ENCODE data around the gene KRTAP12-1. TPM values are rescaled to one million over a fixed set of nuclear protein-coding genes. Genes with fewer than 3 reads are reported as not detected.
"Not testable (repeated sequence)": the region's sequence is repeated elsewhere in the genome, so short reads cannot be mapped to it uniquely, and the experiment has no call there.

Gene KRTAP12-1
- total RNA-seq, 1 donor from 2014 or later = not detected

DNA sequence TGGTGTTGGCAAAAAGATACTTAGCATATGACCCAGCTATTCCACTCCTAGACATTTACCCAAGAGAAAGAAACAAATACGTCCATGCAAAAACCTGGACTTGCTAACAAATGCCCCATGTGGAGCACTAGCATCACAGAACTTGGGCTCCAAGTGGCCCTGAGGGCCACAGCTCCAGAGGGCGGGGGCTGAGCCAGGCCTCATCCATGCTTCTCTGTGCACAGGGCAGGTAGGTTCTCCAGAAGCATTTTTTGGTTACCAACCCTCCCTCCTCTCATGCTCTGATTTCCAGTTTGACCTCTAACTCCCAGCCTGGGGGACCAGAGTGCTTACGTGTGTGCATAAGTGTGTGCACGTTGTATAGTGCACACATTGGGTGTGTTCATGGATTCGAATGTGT, 17.3 kb downstream of the KRTAP12-1 start:
- peaks cover 12% of the 10 kb centered on the region for H3K9me3 Mint-ChIP-seq
- peaks cover 23% of the 10 kb centered on the region for H3K27me3 Mint-ChIP-seq (ENCODE audit: low read depth)
- DNase-seq (ENCODE audit: low spot score) = no peak
- peaks cover 2% of the 10 kb centered on the region for H3K4me1 Mint-ChIP-seq (ENCODE audit: low read depth)
- H3K36me3 Mint-ChIP-seq (ENCODE audit: low read depth) = no peaks in the 10 kb centered on the region
- H3K4me3 Mint-ChIP-seq (ENCODE audit: low read depth) = no peak overlapping the region
- no peak overlapping the region for H3K27ac Mint-ChIP-seq
- intact Hi-C loops (cut with micrococcal nuclease) = no loop called here

DNA sequence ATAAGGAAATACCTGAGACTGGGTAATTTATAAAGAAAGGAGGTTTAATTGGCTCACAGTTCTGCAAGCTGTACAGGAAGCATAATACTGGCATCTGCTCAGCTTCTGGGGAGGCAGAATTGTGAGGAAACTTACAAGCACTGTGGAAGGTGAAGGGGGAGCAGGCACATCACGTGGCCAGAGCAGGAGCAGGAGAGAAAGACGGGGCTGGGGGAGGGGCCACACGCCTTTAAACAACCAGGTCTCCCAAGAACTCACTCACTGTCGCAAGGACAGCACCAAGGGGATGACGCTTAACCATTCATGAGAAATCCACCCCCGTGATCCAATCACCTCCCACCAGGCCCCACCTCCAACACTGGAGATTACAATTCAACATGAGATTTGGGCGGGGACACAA, 20.4 kb downstream of the KRTAP12-1 start:
- peaks cover 29% of the 10 kb centered on the region for H3K4me1 Mint-ChIP-seq (ENCODE audit: low read depth)
- DNase-seq (ENCODE audit: low spot score); H3K27ac Mint-ChIP-seq; intact Hi-C loops (cut with micrococcal nuclease); H3K4me3 Mint-ChIP-seq (ENCODE audit: low read depth): not testable (repeated sequence)
- peaks cover 23% of the 10 kb centered on the region for H3K9me3 Mint-ChIP-seq
- H3K27me3 Mint-ChIP-seq (ENCODE audit: low read depth) = peaks cover 21% of the 10 kb centered on the region
- peaks cover 21% of the 10 kb centered on the region for H3K36me3 Mint-ChIP-seq (ENCODE audit: low read depth)

GRCh38 chr21:44658913-44659595, 22.9 kb downstream of the KRTAP12-1 start:
- H3K4me3 Mint-ChIP-seq (ENCODE audit: low read depth) = no peak overlapping the region
- peaks cover 18% of the 10 kb centered on the region for H3K27me3 Mint-ChIP-seq (ENCODE audit: low read depth)
- H3K4me1 Mint-ChIP-seq (ENCODE audit: low read depth) = peaks cover 35% of the 10 kb centered on the region
- peak overlapping the region; percentile 40 for H3K27ac Mint-ChIP-seq
- H3K36me3 Mint-ChIP-seq (ENCODE audit: low read depth) = peaks cover 28% of the 10 kb centered on the region
- H3K9me3 Mint-ChIP-seq = peaks cover 39% of the 10 kb centered on the region
- DNase-seq (ENCODE audit: low spot score) = no peak
- intact Hi-C loops (cut with micrococcal nuclease) = no loop called here

DNA sequence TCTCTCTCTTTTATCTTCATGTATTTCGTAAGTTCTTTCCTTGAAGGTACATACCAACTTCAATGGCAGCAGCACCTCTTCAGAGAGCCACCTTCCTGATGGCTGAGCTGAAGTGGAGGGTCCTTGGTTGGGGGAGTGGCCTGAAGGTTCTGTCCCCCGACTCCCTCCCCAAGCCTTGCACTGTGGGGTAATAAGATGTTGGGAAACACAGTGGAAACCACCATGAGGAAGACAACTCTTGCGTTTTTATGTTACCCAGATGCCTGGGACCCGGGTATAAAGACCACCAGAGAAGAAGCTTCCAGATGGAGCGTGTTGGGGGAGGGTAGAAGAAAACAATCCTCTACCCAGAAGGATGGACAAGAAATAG, 23.4 kb downstream of the KRTAP12-1 start:
- Mint-ChIP-seq H3K36me3 (ENCODE audit: low read depth) (peaks cover 33% of the 10 kb centered on the region), H3K4me3 (ENCODE audit: low read depth) (no peak overlapping the region), H3K27me3 (ENCODE audit: low read depth) (peaks cover 13% of the 10 kb centered on the region), H3K4me1 (ENCODE audit: low read depth) (peaks cover 40% of the 10 kb centered on the region), H3K27ac (peak overlapping the region; percentile 54), H3K9me3 (peaks cover 39% of the 10 kb centered on the region)
- intact Hi-C loops (cut with micrococcal nuclease) = no loop called here
- DNase-seq (ENCODE audit: low spot score) = no peak

DNA sequence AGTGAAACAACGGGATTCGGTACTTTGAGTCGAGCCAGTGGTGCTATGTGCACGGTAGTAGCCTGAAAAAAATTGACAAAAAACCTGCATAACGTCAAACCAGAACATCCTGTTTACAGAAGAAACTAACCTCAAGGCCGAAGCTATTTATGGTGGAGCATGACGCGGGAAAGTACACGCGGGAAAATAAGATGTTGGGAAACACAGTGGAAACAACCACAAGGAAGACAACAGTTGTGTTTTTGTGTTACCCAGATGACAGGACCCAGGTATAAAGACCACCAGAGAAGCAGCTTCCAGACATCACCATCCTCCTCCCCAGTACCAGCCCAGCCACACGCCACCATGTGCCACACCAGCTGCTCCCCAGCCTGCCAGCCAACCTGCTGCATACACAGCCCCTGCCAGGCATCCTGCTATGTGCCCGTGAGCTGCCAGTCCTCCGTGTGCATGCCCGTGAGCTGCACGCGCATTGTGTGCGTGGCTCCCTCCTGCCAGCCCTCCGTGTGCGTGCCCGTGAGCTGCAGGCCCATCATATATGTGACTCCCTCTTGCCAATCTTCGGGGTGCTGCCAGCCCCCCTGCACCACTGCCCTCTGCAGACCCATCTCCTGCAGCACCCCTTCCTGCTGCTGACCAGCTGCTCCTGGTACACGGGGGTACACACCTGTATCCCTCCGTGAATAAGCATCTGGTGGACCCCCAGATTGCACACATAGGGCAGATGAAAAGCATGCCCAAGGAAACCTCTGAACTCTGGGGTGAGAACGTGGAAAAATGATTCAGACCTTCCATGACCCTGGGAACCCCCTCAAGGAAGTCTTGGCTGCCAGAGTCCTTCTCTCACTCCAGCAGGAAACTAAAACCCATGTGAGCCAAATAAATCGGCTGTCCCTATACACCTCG, 24.1 kb downstream of the KRTAP12-1 start, which contains the start of gene KRTAP12-3:
Gene KRTAP12-3 (plus strand): TSS at position 298 of the 906 bp plus-strand sequence. CDS start 48 bp downstream, at position 346.
- H3K4me3 Mint-ChIP-seq (ENCODE audit: low read depth) = peak within 1 kb of the TSS; percentile 30
- H3K27ac Mint-ChIP-seq = peak within 1 kb of the TSS; percentile 54
- intact Hi-C loops (cut with micrococcal nuclease) = no loop called here
- H3K36me3 Mint-ChIP-seq (ENCODE audit: low read depth) = peaks cover 33% of the 10 kb centered on the region
- peaks cover 39% of the 10 kb centered on the region for H3K9me3 Mint-ChIP-seq
- H3K4me1 Mint-ChIP-seq (ENCODE audit: low read depth) = peaks cover 40% of the 10 kb centered on the region
- H3K27me3 Mint-ChIP-seq (ENCODE audit: low read depth) = peaks cover 8% of the 10 kb centered on the region
- DNase-seq (ENCODE audit: low spot score) = peak; percentile 39

DNA sequence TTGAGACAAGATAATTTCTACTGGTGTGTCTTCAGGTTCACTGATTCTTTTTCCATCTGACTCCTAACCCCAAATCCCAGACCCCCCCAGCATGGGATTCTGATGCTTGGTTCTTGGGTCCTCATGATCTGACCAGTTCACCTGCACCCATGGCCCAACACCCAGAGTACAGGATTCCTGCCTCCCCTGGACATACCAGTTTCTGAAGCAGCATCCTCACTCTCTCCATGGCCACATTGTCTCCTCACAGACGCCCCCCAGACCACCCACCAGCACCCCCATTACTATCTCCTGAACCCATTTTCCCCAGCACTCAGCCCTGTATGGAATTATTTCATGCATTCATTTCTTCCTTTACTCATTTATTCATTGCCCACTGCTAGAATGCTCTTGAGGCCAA, 25.1 kb downstream of the KRTAP12-1 start:
- Mint-ChIP-seq H3K4me1 (ENCODE audit: low read depth) (peaks cover 40% of the 10 kb centered on the region), H3K27ac (peak overlapping the region; percentile 54), H3K4me3 (ENCODE audit: low read depth) (no peak overlapping the region), H3K9me3 (peaks cover 39% of the 10 kb centered on the region), H3K36me3 (ENCODE audit: low read depth) (peaks cover 33% of the 10 kb centered on the region), H3K27me3 (ENCODE audit: low read depth) (peaks cover 3% of the 10 kb centered on the region)
- DNase-seq (ENCODE audit: low spot score) = no peak
- intact Hi-C loops (cut with micrococcal nuclease) = no loop called here

GRCh38 chr21:44654576-44655175, 27.3 kb downstream of the KRTAP12-1 start, which contains the start of gene KRTAP12-4:
KRTAP12-4 (minus strand) TSS chr21:44654659; CDS start chr21:44654614, 45 bp downstream.
- Mint-ChIP-seq H3K27ac (no peak within 1 kb of the TSS), H3K27me3 (ENCODE audit: low read depth) (no peaks in the 10 kb centered on the region), H3K9me3 (peaks cover 35% of the 10 kb centered on the region), H3K4me1 (ENCODE audit: low read depth) (peaks cover 38% of the 10 kb centered on the region), H3K36me3 (ENCODE audit: low read depth) (peaks cover 33% of the 10 kb centered on the region), H3K4me3 (ENCODE audit: low read depth) (no peak within 1 kb of the TSS)
- intact Hi-C loops (cut with micrococcal nuclease) = no loop called here
- no peak for DNase-seq (ENCODE audit: low spot score)

DNA sequence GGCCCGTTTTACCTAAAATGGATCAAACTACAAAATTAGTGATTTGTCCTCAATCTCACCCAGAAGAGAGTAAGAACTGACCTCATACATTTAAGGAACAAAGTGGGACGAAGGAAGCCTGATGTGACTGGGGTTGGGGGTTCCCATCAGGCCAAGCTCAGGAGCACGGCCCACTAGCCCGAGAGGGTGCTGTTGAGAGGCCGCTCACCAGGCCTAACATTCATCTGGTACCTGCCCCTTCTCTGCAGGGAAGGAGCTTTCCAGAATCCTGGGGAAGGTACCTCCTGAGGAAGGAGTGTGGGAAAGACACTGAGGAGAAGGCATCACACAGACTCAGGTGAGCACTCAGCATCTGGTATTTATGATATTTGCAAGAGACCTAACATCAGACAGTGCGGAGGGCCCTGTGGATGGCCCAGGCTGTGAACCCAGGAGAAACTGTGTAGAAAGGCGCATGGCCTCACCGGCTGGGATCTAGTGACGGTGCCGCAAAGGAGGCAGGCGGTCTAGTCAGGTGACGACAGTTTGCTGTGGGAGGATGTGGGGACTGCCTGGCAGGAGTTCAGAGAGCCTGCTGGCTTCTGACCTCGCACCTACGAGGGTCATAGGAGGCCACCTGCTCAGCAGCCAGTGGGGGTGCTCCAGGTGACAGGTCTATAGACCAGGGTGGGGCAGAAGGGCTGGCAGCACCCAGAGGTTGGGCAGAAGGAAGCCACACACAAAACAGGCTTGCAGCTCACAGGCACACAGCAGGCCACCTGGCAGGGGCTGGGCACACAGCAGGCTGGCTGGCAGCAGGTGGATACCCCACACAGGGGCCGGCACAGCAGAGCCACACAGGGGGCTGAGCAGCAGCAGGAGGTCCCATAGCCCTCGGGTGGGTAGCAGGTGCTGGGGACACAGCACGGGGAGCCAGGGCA, 28.0 kb downstream of the KRTAP12-1 start:
- Mint-ChIP-seq H3K27ac (no peak overlapping the region), H3K36me3 (ENCODE audit: low read depth) (peaks cover 29% of the 10 kb centered on the region), H3K27me3 (ENCODE audit: low read depth) (no peaks in the 10 kb centered on the region), H3K9me3 (peaks cover 33% of the 10 kb centered on the region), H3K4me1 (ENCODE audit: low read depth) (peaks cover 32% of the 10 kb centered on the region), H3K4me3 (ENCODE audit: low read depth) (no peak overlapping the region)
- DNase-seq (ENCODE audit: low spot score) = no peak
- intact Hi-C loops (cut with micrococcal nuclease) = no loop called here

GRCh38 chr21:44653123-44653522, 28.8 kb downstream of the KRTAP12-1 start:
- DNase-seq (ENCODE audit: low spot score) = no peak
- Mint-ChIP-seq H3K27me3 (ENCODE audit: low read depth) (no peaks in the 10 kb centered on the region), H3K27ac (no peak overlapping the region), H3K4me3 (ENCODE audit: low read depth) (no peak overlapping the region), H3K9me3 (peaks cover 28% of the 10 kb centered on the region), H3K4me1 (ENCODE audit: low read depth) (peaks cover 24% of the 10 kb centered on the region), H3K36me3 (ENCODE audit: low read depth) (peaks cover 27% of the 10 kb centered on the region)
- intact Hi-C loops (cut with micrococcal nuclease) = no loop called here

DNA sequence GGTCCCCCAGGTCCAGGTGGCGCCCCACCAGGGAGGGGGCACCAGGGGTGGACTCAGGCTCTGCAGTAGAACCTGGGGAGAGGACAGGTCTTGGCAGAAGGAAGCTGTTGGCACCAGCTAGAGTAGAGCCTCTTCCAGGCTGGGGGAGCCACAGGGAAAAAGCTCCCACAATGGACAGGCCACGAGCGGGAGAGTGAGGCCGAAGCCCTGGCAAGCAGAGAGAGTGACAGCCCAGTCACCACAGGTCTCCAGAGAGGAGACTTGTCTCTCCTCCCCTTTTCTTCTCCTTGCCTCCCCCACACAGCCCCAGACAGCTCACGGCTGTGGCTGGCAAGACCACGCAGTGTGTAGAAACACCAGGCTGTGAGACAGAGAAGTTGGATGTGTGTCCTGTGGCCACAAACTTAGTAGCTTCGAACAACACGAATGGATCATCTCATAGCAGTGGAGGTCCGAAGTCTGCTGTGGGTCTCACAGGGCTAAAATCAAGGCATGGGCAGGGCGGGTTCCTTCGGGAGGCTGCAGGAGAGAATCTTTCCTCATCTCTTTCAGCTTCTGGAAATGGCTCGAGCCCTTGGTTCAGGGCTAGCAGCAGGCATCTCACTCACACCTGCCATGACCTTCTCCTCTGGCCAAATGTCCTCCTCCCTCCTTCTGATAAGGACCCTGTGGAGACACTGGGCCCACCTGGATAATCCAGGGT, 30.8 kb downstream of the KRTAP12-1 start:
- Mint-ChIP-seq H3K36me3 (ENCODE audit: low read depth) (peaks cover 7% of the 10 kb centered on the region), H3K4me1 (ENCODE audit: low read depth) (peaks cover 11% of the 10 kb centered on the region), H3K4me3 (ENCODE audit: low read depth) (no peak overlapping the region), H3K9me3 (peaks cover 11% of the 10 kb centered on the region), H3K27me3 (ENCODE audit: low read depth) (no peaks in the 10 kb centered on the region), H3K27ac (no peak overlapping the region)
- no peak for DNase-seq (ENCODE audit: low spot score)
- intact Hi-C loops (cut with micrococcal nuclease) = no loop called here

DNA sequence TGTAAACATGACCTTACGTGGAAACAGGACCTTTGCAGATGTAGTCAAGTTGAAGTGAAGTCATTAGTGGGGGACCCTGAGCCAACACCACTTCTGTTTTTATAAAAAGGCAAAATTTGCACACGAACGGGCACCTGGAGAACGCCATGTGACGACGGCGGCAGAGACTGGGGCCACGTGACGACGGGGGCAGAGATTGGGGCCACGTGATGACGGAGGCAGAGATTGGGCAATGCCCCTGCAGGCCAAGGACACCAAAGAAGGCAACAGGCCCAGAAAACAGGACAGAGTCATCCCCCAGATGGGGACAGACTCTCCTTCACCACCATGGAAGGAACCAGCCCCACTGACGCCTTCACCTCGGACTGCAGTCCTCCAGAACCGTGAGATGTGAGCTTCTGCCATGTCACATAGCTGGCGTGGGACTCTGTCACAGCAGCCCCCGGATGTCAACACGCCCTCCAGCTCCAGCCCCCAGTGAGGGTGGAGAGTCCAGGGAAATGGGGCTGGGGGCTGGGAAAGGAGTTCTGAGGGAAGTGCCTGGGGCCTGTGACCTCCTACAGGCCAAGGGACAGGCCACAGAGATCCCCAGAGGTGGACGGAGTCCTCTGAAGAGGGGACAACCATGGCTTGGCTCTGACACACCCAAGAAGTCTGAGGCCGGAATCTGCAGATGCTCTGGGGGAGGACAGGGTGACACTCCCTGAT, 31.5 kb downstream of the KRTAP12-1 start:
- Mint-ChIP-seq H3K4me1 (ENCODE audit: low read depth) (peaks cover 11% of the 10 kb centered on the region), H3K9me3 (peaks cover 8% of the 10 kb centered on the region), H3K36me3 (ENCODE audit: low read depth) (peaks cover 6% of the 10 kb centered on the region), H3K4me3 (ENCODE audit: low read depth) (no peak overlapping the region), H3K27me3 (ENCODE audit: low read depth) (no peaks in the 10 kb centered on the region), H3K27ac (no peak overlapping the region)
- intact Hi-C loops (cut with micrococcal nuclease) = no loop called here
- DNase-seq (ENCODE audit: low spot score) = no peak
